HEK293 (cell line): Measurements from ENCODE around the gene TMEM198.

Experiments
- EGR2 ChIP-seq: fragments of 450-650 bp; formaldehyde crosslinking; IDR thresholded peaks from 2 replicates; pipeline ENCODE4 v1.5.1; 2016; ENCODE audit warnings: low read depth, missing biosample characterization, missing genetic modification characterization
- KLF10 ChIP-seq: fragments of 450-650 bp; IDR thresholded peaks from 2 replicates; pipeline ENCODE4 v1.5.1; 2018; ENCODE audit warnings: missing biosample characterization, mild to moderate bottlenecking, missing genetic modification characterization
- KLF9 ChIP-seq: fragments of 450-650 bp; formaldehyde crosslinking; IDR thresholded peaks from 2 replicates; pipeline ENCODE4 v1.5.1; 2016; ENCODE audit warnings: missing biosample characterization, missing genetic modification characterization, low read depth
- MEIS1 ChIP-seq: sonication (generic); formaldehyde crosslinking; IDR thresholded peaks from 2 replicates; pipeline ENCODE4 v1.8.1; 2022; ENCODE audit warnings: missing genetic modification reagents, mild to moderate bottlenecking, borderline replicate concordance
- SP2 ChIP-seq: fragments of 450-650 bp; formaldehyde crosslinking; IDR thresholded peaks from 2 replicates; pipeline ENCODE4 v1.5.1; 2016; ENCODE audit warnings: missing biosample characterization, missing genetic modification characterization
- ZFP3 ChIP-seq: fragments of 450-650 bp; formaldehyde crosslinking; IDR thresholded peaks from 2 replicates; pipeline ENCODE4 v1.5.1; 2016; ENCODE audit warnings: low read depth, missing biosample characterization, missing genetic modification characterization
- ZNF585B ChIP-seq: fragments of 450-650 bp; formaldehyde crosslinking; IDR thresholded peaks from 2 replicates; pipeline ENCODE4 v1.5.1; 2016; ENCODE audit warnings: missing biosample characterization, missing genetic modification characterization
- ZNF654 ChIP-seq: fragments of 450-650 bp; formaldehyde crosslinking; IDR thresholded peaks from 2 replicates; pipeline ENCODE4 v1.5.1; 2016; ENCODE audit warnings: low read depth, missing biosample characterization, missing genetic modification characterization
- TF ChIP-seq, protein P1 (sequence below): fragments of 450-650 bp; formaldehyde crosslinking; IDR thresholded peaks from 2 replicates; pipeline ENCODE4 v1.5.1; 2016; ENCODE audit warnings: missing biosample characterization, missing genetic modification characterization
- TF ChIP-seq, protein P2 (sequence below): fragments of 450-650 bp; formaldehyde crosslinking; IDR thresholded peaks from 2 replicates; pipeline ENCODE4 v1.5.1; 2016; ENCODE audit warnings: missing biosample characterization, missing genetic modification characterization

DNA sequence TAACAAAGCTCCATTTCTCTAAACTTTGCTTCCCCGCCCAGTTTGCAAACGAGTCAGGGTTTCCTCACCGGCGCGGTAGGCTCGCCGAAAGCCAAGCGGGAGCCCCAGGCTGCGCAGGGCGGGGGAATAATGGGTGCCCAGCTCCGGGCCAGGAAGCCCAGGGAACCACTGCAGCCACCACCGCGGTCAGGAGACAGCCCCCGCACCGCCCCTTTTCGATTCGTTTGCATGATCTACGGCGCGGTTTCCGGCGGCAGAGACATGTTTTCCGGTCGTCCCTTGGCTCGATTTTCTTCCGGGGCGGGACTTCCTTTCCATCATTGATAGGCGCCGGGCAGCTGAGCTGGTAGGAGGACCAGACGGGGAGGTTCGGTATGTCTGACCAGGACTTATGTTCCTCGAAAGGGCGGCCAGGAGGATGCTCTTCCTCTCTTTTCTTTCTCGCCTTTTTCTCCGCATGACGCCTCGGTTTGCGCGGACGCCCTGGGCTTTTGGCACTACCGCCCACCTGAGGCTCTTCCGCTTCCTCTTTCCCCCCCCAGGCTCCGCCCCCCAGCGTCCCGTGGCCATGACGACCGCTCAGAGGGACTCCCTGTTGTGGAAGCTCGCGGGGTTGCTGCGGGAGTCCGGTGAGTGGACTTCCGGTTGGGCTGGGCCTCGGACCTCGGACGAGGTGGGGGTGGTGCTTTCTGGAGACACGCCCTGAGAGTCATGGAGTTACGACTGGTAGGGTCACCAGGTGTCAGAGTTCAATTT, 53.9 kb downstream of the TMEM198 start, which contains the start of gene STK11IP:
- TF ChIP-seq, protein P1, sequence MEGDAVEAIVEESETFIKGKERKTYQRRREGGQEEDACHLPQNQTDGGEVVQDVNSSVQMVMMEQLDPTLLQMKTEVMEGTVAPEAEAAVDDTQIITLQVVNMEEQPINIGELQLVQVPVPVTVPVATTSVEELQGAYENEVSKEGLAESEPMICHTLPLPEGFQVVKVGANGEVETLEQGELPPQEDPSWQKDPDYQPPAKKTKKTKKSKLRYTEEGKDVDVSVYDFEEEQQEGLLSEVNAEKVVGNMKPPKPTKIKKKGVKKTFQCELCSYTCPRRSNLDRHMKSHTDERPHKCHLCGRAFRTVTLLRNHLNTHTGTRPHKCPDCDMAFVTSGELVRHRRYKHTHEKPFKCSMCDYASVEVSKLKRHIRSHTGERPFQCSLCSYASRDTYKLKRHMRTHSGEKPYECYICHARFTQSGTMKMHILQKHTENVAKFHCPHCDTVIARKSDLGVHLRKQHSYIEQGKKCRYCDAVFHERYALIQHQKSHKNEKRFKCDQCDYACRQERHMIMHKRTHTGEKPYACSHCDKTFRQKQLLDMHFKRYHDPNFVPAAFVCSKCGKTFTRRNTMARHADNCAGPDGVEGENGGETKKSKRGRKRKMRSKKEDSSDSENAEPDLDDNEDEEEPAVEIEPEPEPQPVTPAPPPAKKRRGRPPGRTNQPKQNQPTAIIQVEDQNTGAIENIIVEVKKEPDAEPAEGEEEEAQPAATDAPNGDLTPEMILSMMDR (tag by site-specific recombination): no peak
- TF ChIP-seq KLF9 (peak; percentile 86), ZFP3 (no peak), SP2 (tag by site-specific recombination) (peak; percentile 92), KLF10 (tag by site-specific recombination) (no peak; the same call in 1 of the 2 replicates), ZNF654 (no peak), EGR2 (tag by site-specific recombination) (peak; percentile 67; the same call in 1 of the 2 replicates), ZNF585B (tag by site-specific recombination) (no peak), MEIS1 (CRISPR knock-in tag) (no peak)
- TF ChIP-seq, protein P2, sequence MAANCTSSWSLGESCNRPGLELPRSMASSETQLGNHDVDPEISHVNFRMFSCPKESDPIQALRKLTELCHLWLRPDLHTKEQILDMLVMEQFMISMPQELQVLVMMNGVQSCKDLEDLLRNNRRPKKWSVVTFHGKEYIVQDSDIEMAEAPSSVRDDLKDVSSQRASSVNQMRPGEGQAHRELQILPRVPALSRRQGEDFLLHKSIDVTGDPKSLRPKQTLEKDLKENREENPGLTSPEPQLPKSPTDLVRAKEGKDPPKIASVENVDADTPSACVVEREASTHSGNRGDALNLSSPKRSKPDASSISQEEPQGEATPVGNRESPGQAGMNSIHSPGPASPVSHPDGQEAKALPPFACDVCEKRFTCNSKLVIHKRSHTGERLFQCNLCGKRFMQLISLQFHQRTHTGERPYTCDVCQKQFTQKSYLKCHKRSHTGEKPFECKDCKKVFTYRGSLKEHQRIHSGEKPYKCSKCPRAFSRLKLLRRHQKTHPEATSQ (tag by site-specific recombination): no peak
